NCI-H2196 (cell line): ENCODE data around the gene KRTAP12-1.
"Not testable (repeated sequence)": the region's sequence is repeated elsewhere in the genome, so short reads cannot be mapped to it uniquely, and the experiment has no call there.

ENCODE experiments used
- DNase-seq: peaks from one replicate; lab custom pipeline; 2025; ENCODE audit not compliant: unreplicated experiment; lab: John Stamatoyannopoulos, UW

Gene KRTAP12-1

DNA sequence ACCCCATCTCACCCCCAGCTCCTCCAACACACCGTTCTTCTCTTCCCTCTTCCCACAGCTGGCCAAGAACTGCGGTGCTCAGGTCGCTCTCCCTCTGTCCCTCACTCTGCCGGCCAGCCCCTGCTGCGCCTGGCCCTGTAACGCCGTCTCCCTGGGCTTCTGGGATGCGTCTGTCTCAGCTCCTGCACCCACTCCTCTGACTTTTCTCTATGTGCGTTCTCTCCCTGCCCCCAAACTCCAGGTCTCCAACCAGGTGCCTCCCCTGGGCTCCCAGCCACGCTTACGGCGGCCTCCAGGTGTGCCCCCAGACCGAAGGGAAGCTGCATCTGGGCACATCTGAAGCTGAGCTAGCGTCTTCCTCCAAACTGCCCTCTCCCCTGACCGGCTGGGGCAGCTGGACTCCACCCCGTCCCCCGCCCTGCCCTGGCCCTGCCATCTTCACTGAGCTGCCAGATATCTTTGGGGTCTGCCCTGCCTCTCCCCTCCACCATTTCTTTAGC lies 17.6 kb upstream of the KRTAP12-1 start:
- DNase-seq: no peak

DNA sequence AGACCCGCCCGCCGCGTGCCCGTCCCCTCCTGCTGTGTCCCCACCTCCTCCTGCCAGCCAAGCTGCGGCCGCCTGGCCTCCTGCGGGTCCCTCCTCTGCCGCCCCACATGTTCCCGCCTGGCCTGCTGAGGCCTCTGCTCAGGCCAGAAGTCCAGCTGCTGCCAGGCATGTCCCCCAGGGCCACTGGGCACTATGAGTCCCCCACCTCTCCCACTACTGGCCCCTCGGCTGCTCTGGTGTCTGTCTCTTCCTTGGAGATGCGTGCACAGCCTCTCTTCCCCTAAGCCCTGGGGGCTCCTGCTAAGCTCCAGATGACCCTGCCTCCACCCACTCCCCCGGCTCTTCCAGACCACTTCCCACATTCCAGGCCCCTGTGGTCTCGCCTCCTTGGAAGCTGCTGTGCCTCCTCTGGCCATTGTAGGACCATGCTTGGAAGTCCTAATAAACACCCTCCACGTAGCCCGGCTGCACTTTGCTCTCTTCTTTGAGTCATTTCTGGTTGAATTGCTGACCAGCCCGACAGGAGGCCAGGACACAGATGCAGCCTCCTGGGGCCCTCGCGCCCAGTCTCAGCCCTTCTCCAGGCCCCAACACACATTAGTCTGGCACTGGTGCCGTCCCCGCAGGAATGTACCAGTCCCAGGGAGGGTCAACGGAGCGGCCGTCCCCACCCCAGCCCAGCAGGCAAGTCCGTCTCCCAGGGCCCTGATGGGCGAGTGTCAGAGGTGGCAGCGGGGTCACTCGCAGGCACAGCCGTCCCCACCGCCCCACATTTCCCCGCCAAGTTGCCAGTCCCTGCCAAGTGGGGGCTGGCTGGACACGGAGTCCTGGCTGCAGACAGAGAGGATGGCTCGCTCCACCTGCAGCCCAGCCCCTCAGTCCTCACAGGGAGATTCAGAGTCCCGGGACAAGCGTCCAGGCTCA lies 16.1 kb upstream of the KRTAP12-1 start:
- DNase-seq: no peak

DNA sequence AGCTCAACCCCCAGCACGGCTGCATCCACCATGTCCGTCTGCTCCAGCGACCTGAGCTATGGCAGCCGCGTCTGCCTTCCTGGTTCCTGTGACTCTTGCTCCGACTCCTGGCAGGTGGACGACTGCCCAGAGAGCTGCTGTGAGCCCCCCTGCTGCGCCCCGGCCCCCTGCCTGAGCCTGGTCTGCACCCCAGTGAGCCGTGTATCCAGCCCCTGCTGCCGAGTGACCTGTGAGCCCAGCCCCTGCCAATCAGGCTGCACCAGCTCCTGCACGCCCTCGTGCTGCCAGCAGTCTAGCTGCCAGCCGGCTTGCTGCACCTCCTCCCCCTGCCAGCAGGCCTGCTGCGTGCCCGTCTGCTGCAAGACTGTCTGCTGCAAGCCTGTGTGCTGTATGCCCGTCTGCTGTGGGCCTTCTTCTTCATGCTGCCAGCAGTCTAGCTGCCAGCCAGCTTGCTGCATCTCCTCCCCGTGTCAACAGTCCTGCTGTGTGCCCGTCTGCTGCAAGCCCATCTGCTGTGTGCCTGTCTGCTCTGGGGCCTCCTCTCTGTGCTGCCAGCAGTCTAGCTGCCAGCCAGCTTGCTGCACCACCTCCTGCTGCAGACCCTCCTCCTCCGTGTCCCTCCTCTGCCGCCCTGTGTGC lies 15.3 kb upstream of the KRTAP12-1 start, which contains the start of gene KRTAP10-12:
KRTAP10-12 (plus strand) TSS at position 1 of the 639 bp plus-strand sequence; CDS start at position 31, 30 bp downstream.
- not testable (repeated sequence) for DNase-seq

DNA sequence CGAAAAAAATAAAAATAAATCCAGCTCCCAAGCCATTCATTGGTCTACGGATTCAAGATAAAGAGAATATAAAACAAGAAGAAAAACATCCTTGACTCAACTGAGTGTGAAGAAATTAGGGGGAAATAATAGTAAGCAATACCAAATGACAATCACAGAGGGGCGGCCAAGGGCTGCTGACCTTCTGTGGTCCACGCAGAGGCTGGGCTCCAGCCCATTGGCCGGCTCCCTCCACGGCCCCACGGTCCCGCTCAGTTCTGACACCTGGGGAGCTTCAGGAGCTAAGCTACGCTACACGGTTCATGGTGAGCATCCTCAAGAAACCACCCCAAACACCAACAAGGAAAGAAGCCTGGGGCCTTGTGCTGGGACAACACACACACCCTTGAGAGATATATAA lies 14.6 kb upstream of the KRTAP12-1 start:
- no peak for DNase-seq

DNA sequence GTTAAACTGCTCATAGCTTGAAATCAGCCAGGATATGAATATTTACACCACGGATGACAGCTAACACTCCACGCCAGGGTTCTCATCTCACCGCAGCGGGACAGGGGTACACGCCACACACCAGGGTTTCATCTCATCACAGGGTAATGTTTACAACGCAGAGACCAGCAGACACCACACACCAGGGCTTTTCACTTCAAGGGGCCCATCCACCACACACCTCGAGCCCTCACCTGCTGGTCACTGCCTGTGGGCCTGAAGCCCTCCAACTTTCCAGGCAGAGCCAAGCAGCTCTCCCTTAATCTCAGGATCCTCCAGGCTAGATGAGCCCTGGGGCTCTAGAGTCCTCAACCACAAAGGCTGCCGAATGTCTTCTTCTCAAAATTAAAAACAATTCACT lies 13.7 kb upstream of the KRTAP12-1 start:
- no peak for DNase-seq

DNA sequence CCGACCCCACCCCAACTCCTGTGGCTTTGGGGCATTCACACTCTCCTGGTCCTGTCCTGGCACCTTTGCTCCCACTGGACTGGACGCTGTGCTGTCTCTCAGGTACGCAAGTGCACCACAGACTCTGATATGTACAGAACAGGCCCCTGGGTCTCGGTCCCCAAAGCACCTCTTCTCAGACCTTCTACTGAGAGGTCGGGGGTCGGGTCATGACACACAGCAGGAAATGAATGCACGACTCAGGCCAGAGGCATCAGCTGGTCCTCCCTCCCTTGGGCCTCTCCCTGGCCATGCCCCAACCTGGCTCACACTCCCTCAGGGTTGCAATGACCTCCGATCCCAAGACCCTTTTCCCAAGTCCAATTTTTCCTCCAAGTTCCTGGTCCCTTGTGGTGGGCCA lies 13.2 kb upstream of the KRTAP12-1 start:
- no peak for DNase-seq

DNA sequence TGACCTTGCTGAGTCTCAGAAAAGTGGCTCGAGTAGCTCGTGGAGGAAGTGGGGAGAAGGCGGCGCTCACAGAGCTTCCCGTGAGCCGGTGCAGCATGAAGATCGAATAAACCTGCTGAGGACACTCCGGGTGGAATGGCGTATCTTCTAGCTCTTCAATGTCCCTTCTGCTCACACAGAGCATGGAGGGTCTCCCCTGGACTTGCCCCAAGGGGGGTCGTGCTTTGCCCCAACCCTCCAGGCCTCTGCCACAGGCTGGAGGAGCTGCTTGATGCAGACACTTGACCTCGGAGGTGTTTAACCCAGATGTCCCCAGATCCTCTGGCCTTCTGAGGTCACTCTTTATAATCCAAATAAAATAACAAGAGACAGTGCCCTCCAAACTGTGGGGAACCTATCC lies 12.8 kb upstream of the KRTAP12-1 start:
- DNase-seq: no peak

DNA sequence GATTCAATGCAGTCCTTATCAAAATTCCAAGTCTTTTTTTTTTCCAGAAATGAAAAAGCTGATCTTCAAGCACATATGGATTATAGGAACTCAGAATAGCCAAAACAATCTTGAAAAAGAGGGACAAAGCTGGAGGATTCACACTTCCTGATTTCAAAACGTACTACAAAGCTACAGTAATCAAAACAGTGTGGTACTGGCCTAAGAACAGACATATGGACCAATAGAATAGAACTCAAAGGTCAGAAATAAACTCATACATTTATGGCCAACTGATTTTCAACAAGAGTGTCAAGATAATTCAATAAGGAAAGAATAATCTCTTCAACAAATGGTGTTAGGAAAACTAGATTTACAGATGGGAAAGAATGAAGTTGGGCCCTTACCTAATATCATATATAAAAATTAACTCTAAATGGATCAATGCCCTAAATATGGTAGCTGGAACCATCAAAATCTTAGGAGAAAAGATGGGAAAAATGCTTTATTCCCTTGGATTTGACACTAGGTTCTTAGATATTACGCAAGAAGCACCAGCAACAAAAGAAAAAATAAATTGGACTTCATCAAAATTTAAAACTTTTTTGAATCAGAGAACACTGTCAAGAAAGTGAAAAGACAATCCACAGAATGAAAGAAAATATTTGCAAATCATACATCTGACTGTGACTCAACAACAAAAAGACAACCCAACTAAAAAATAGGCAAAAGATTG lies 11.0 kb upstream of the KRTAP12-1 start:
- no peak for DNase-seq

DNA sequence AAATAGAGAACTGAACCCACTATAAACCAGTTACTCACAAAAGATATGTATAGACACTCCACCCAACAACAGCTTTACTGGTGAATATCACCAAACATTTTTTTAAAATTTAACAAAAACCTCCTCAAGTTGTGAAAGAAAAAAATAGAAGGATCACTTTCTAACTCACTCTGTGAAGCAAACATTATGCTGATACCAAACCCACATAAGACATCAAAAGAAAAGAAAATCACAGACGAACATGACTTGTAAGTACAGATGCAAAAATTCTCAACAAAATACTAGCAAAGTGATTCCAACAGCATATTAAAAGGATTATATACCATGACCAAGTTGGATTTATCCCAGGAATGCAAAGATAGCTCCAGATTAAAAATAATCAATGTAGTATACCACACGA lies 9.7 kb upstream of the KRTAP12-1 start:
- DNase-seq: no peak

DNA sequence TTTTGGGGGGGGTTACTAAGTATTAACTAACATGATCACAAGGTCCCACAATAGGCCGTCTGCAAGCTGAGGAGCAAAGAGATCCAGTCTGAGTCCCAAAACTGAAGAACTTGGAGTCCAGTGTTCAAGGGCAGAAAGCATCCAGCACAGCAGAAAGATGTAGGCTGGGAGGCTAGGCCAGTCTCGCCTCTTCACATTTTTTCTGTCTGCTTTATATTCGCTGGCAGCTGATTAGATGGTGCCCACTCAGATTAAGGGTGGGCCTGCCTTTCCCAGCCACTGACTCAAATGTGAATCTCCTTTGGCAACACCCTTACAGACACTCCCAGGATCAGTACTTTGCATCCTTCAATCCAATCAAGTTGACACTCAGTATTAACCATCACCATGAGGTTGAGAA lies 7.8 kb upstream of the KRTAP12-1 start:
- DNase-seq: not testable (repeated sequence)

DNA sequence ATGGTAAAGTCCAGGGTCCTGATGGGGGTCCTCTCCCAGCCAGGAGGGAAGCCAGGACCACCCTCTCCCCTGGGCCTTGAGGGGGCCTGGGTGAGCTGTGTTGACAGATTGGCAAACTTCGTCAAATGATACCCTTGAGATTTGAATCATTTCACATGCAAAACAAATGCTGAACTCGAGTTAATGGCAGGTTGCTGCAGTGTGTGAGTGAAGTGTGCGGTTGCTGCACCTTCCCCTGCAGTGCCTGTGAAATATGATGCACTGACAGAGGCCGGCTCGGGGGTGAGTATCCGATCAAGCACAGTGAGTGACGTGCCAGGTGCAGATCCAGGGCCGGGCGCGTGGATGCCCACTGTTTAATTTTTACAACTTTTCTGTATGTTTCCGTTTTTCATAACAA lies 5.7 kb upstream of the KRTAP12-1 start:
- no peak for DNase-seq

DNA sequence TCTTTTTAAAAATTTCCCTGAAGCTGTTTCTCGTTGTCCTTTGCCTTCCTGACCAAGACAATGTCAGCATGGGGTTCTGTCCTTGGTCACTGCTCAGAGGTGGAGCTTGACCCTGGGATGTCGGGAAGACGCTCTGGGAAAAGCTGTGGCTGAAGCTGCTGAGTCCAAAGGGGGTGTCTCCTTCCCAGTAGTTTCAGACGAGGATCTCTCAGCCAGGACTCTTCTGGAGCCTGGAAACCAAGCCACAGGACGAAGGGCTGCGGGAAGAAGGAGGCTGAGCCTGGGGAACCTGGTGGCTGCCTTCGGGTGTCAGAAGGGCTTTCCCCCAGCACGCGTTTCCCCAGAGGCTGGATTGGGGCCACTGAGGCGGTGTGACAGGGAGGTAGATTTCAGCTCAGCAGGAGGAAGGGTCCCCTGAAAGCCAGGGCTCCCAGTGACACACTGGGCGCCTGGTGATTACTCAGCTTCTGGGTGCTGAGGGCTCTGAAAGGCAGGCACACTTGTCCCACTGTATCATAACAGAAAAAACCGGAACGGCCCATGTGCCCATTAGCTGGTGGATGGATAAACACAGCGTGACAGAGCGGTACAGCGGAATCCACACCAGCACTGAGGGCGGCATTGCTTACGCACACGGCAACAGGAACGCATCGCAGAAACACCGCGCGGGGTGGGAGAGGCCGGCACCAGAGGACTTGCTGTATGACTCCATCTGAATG lies 5.0 kb upstream of the KRTAP12-1 start:
- no peak for DNase-seq

DNA sequence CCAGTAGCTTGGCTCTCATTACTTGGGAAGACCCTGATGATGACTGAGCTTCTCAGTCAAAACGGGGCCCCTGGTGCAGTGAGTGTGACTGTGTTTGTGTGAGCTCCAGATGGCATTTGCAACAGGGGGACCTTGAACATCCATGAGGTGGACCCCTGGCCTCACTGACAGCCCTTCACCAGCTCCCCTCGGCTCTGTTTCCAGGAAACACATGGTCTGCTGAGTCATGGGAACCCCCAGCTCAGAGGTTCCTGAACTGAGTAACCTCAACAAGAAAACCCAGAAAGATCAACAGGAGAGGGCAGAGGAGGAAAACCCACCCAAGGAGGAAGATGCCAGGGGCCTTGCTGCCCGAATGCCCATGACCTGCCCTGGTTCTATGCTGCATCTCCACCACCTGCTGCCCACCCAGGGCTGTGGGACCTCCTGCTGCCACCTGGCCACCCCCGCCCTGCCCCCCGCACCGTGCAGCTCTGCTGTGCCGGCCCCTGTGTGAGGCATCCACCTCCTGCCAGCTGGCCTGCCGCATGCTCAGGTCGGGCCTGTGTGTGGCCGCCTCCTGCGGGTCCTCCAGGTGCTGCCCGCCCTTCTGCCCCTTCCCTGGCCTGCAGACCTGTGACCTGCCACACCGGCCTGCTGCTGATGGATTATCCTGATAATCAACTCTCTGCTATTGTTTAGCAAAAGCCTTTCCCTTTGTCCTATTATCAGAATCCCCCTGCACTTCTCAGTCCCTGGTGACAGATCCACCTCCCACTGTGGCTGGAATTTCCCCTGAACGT lies 4.2 kb upstream of the KRTAP12-1 start:
- DNase-seq: no peak

DNA sequence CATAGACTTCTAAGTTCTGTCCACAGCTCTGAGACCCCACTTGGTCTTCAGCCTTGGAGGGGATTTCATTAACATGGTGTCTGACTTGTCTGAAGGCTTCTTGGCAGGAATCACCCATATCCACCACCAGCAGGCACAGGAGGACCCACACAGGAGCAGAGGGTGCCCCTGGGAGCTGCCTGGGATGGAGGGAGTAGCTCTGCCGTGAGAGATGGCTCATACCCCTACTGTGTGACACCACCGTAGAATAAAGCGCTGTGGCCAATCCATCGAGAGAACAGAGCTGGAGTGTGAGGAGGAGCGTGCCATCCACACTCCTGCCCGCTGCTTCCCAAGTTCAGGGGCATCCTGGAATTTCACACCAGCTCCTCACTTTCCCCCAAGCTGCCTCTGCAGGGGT lies 3.1 kb upstream of the KRTAP12-1 start:
- DNase-seq: not testable (repeated sequence)

DNA sequence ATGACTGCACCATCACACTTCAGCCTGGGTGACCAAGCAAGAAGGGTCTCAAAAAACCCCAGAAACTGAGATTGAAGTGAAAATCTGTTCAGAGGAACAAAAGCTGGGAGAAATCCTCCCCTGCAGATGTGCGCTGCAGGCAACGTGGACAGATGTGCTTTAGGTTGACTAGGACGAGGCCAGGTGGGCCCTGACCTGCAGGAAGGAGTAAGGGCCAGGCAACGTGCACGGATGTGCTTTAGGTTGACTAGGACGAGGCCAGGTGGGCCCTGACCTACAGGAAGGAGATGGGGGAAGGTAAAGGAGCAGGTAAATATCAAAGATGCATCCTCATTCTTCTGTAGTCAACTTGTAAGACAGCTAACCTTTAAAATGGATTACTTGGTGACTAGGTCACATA lies 2.5 kb upstream of the KRTAP12-1 start:
- no peak for DNase-seq

DNA sequence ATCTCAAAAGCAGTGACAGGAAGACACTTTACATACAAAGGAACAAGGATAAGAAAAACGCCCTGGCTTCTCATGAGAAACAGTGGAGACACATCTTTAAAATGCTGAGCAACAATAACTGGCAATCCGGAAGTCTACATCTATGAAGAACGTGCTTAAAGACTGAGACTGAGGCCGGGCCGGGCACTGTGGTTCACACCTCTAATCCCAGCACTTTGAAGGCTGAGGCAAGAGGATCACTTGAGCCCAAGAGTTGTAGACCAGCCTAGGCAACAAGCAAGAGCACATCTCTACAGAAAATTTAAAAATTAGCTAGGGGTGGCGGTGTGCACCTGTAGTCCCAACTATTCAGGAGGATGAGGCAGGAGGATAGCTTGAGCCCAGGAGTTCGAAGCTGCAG lies 2.1 kb upstream of the KRTAP12-1 start:
- DNase-seq: no peak

DNA sequence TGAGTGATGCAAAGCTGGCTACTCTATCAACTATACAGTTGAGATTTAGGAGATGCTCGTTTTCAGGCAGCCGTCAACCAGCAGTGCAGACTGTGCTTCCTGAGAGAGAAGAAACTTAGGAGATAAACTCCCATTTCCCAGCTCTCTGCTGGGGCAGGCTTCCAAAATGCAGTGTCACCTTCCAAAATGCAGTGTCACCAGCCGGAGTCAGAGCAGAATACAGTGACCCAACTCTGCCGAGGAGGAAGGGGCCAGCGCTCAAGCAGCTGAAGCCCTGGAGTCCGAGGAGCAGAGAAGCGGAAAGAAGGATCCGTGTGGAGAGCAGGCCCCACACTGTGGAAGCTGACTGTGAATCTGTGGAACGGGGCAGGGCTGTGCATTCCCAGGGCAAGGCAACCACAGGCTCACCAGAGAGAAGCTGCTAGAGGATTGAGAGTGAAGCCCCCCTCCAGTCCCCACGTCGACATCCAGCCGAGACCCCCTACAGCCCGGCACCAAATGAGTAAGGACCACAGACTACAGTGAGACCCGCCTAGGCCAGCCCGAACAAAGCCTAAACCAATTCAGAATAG lies 703 bp upstream of the KRTAP12-1 start:
- DNase-seq: no peak

DNA sequence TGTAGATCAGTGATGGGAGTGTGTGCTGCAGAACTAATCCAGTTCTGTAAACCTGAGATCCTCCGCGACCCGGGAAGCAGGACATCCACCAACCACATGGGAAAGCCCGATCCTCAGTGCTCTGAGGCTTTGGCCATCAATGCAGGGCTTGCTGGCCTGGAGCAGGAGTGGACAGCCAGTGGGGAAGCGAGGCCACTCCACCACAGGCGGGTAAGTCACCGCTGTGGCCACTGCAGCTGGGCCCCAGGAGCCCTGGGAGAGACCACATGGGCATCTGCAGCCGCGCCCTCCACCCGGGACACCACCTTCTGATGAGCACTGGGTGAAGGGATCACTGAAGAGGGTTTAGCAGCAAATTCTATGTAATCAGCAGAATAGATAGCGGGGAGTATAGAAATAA lies 811 bp downstream of the KRTAP12-1 start:
- no peak for DNase-seq

DNA sequence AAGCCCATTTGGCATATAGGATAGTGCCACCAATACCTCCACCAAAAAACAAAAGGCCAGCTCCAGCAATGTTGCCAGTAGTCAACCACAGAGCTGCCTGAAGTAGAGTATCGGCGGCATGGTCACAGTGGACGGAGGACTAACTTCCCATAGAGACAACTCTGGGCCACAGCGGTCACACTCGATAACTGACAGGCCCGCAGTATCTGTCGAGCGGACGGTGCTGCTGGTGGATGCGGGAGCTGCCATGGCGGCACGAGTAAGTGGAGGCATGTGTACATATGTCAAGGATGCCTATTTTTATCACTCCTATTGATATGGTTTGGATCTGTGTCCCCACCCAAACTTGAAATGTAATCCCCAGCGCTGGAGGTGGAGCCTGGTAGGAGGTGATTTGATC lies 4.1 kb downstream of the KRTAP12-1 start:
- no peak for DNase-seq

DNA sequence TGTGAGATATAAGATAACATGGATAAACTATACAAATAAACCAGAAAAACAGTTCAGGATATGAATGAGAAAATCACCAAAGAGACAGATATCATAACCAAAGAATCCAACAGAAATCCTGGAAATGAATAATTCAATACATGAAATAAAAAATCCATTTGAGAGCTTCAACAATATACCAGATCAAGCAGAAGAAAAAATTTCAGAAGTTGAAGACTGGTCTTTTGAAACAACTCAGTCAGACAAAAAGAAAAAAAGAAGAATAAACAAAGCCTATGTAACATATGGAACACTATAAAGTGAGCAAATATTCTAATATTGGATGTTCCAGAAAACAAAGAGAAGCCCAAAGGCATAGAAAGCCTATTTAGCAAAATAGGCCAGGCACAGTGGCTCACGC lies 10.1 kb downstream of the KRTAP12-1 start:
- DNase-seq: no peak
